Loucy (cell line): ENCODE results near the gene RNASE8.

Experiments used
- H2AFZ ChIP-seq: fragments of 200-600 bp; sonication (generic); 2 replicates; pipeline ENCODE4 v1.6.0; 2016; ENCODE audit warnings: antibody characterized with exemption, mild to moderate bottlenecking, low read length, moderate library complexity
- H3F3A ChIP-seq: fragments of 200-600 bp; 2 replicates; pipeline ENCODE4 v1.6.0; 2016; ENCODE audit warnings: antibody characterized with exemption, low read depth, mild to moderate bottlenecking
- H3K27me3 ChIP-seq: fragments of 200-600 bp; sonication (generic); 2 replicates; pipeline ENCODE4 v1.6.1; 2014; ENCODE audit warnings: low read length, mild to moderate bottlenecking; ENCODE audit not compliant: insufficient read depth, poor library complexity, severe bottlenecking
- H3K36me3 ChIP-seq: fragments of 200-600 bp; sonication (generic); 2 replicates; pipeline ENCODE4 v1.6.1; 2016; ENCODE audit warnings: low read length; ENCODE audit not compliant: insufficient read depth
- H3K4me1 ChIP-seq: fragments of 200-600 bp; sonication (generic); 2 replicates; pipeline ENCODE4 v1.5.1; 2014; ENCODE audit warnings: low read length, mild to moderate bottlenecking; ENCODE audit not compliant: insufficient read depth, poor library complexity, severe bottlenecking
- H3K4me2 ChIP-seq: fragments of 200-600 bp; sonication (generic); 2 replicates; pipeline ENCODE4 v1.6.0; 2014; ENCODE audit warnings: antibody characterized with exemption, low read length, low read depth, mild to moderate bottlenecking; ENCODE audit not compliant: poor library complexity, severe bottlenecking
- H3K4me3 ChIP-seq: fragments of 200-600 bp; sonication (generic); 2 replicates; pipeline ENCODE4 v1.5.1; 2014; ENCODE audit warnings: low read length, mild to moderate bottlenecking, mixed read lengths; ENCODE audit not compliant: poor library complexity, severe bottlenecking
- H3K79me2 ChIP-seq: fragments of 200-600 bp; sonication (generic); 2 replicates; pipeline ENCODE4 v1.6.1; 2014; ENCODE audit warnings: low read length; ENCODE audit not compliant: insufficient read depth
- H3K9ac ChIP-seq: fragments of 200-600 bp; sonication (generic); 2 replicates; pipeline ENCODE4 v1.6.0; 2014; ENCODE audit warnings: mild to moderate bottlenecking, low read depth, low read length, moderate library complexity; ENCODE audit not compliant: poor library complexity, severe bottlenecking
- H3K9me2 ChIP-seq: fragments of 200-600 bp; sonication (generic); replicated peaks from 2 replicates; pipeline ENCODE4 v1.6.1; 2016; ENCODE audit warnings: low read depth, low read length, mixed read lengths
- H3K9me3 ChIP-seq: fragments of 200-600 bp; sonication (generic); 2 replicates; pipeline ENCODE4 v1.6.1; 2014; ENCODE audit warnings: mild to moderate bottlenecking, antibody characterized with exemption, low read length, low read depth; ENCODE audit not compliant: insufficient read depth
- H4K20me1 ChIP-seq: fragments of 200-600 bp; sonication (generic); 2 replicates; pipeline ENCODE4 v1.6.0; 2014; ENCODE audit warnings: antibody characterized with exemption, low read length, mild to moderate bottlenecking; ENCODE audit not compliant: insufficient read depth, poor library complexity, severe bottlenecking
- EZH2phosphoT487 ChIP-seq: fragments of 200-600 bp; IDR thresholded peaks from 2 replicates; pipeline ENCODE4 v1.6.1; 2018; ENCODE audit warnings: antibody characterized with exemption, mild to moderate bottlenecking, moderate library complexity, borderline replicate concordance
- TF ChIP-seq, protein P1 (sequence below): fragments of 200-600 bp; sonication (generic); conservative IDR thresholded peaks from 2 replicates; pipeline ENCODE4 v1.5.1; 2014; ENCODE audit warnings: mild to moderate bottlenecking, antibody characterized with exemption, low read length

Gene RNASE8

DNA sequence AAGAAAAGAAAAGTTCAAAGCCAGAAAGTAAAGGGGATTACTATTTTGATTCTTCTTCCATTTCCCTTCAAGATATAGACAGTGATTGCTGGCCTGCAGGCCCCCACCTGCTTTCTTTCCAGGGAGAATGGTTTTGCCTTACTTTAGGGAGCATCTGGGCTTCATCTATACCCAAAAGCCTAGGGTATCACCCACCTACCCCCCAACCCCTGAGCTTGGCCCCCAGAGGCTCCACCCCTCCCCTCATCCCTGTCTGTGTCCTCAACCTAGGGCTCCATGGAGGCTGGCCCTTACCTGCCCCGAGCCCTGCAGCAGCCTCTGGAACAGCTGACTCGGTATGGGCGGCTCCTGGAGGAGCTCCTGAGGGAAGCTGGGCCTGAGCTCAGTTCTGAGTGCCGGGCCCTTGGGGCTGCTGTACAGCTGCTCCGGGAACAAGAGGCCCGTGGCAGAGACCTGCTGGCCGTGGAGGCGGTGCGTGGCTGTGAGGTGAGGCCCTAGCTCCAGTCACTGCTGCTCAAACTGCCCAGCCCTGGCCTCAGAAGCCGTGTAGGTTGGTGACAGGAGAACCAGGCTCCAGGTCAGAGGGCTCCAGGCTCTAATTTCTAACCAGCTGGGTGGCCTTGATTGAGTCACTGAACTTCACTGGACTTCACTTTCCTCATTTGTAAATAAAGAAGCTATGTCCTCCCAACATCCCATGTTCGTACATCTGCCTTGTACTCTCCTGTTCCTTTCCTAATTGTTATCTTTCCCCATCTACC, 26.1 kb downstream of the RNASE8 start:
- TF ChIP-seq, protein P1, sequence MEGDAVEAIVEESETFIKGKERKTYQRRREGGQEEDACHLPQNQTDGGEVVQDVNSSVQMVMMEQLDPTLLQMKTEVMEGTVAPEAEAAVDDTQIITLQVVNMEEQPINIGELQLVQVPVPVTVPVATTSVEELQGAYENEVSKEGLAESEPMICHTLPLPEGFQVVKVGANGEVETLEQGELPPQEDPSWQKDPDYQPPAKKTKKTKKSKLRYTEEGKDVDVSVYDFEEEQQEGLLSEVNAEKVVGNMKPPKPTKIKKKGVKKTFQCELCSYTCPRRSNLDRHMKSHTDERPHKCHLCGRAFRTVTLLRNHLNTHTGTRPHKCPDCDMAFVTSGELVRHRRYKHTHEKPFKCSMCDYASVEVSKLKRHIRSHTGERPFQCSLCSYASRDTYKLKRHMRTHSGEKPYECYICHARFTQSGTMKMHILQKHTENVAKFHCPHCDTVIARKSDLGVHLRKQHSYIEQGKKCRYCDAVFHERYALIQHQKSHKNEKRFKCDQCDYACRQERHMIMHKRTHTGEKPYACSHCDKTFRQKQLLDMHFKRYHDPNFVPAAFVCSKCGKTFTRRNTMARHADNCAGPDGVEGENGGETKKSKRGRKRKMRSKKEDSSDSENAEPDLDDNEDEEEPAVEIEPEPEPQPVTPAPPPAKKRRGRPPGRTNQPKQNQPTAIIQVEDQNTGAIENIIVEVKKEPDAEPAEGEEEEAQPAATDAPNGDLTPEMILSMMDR, result no peak
- TF ChIP-seq EZH2phosphoT487, result no peak
- Histone ChIP-seq H3K79me2 (no peaks in the 10 kb centered on the region), H3K4me1 (peaks cover 7% of the 10 kb centered on the region), H3K9me3 (no peaks in the 10 kb centered on the region), H3F3A (no peaks in the 10 kb centered on the region), H4K20me1 (peaks cover 3% of the 10 kb centered on the region), H3K9ac (no peak overlapping the region), H3K4me2 (no peak overlapping the region), H3K9me2 (no peaks in the 10 kb centered on the region), H3K36me3 (no peaks in the 10 kb centered on the region), H2AFZ (no peak overlapping the region), H3K27me3 (no peaks in the 10 kb centered on the region), H3K4me3 (no peak overlapping the region)

- H3F3A ChIP-seq, result no peaks in the 10 kb centered on the region
These were observed 26.8 kb downstream of the RNASE8 start for GRCh38 chr14:21084396-21084795.

DNA sequence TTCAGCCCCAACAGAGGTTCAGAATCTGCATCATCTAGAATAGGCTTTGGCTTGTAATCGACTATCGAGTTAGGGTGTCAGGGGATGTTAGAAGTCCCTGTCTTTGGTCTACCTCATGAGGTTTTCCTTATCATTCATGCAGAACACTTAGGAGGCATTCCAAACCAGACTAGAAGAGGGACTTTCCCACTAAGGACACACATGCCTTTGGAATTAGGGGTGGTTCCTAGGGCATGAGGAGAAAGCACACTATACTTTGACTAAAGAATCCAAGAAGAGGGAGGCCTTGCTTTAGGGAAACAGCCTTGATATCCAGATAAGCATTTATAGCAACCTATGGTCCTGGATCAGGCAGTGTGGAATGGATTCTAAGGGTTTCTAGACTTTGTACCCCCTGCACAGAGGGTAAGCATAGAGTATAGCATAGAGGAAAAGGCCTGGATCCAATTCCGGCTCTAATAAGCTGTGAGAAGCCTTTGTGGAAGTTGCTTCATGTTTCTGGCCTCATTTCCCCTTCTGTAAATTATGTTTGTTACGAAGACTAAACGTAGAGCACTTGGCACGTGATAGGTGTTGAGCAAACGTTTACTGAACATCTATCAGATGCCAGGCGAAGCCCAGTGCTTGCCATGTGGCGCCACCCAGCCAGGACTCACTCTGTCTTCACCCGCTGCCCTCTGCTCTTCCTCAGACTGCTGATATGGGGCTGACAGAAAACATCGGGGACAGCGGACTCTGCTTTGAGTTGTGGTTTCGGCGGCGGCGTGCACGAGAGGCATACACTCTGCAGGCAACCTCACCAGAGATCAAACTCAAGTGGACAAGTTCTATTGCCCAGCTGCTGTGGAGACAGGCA, 27.6 kb downstream of the RNASE8 start:
- H3K9ac ChIP-seq, result no peak overlapping the region
- no peaks in the 10 kb centered on the region for H3K79me2 ChIP-seq
- no peaks in the 10 kb centered on the region for H3K9me2 ChIP-seq
- TF ChIP-seq, protein P1, result no peak
- TF ChIP-seq EZH2phosphoT487, result no peak
- peaks cover 3% of the 10 kb centered on the region for H4K20me1 ChIP-seq
- no peak overlapping the region for H3K4me3 ChIP-seq
- H3K4me2 ChIP-seq, result no peak overlapping the region
- H2AFZ ChIP-seq, result no peak overlapping the region
- H3K36me3 ChIP-seq, result no peaks in the 10 kb centered on the region
- H3K4me1 ChIP-seq, result peaks cover 7% of the 10 kb centered on the region
- H3K9me3 ChIP-seq, result no peaks in the 10 kb centered on the region
- no peaks in the 10 kb centered on the region; the same call in 1 of the 2 replicates for H3F3A ChIP-seq
- H3K27me3 ChIP-seq, result no peaks in the 10 kb centered on the region

More at GRCh38 chr14:21084396-21084795, 26.8 kb downstream of the RNASE8 start:
- Histone ChIP-seq H2AFZ (no peak overlapping the region), H3K27me3 (no peaks in the 10 kb centered on the region), H4K20me1 (peaks cover 3% of the 10 kb centered on the region), H3K9me3 (no peaks in the 10 kb centered on the region), H3K79me2 (no peaks in the 10 kb centered on the region), H3K9ac (no peak overlapping the region), H3K4me3 (no peak overlapping the region), H3K4me2 (no peak overlapping the region), H3K36me3 (no peaks in the 10 kb centered on the region), H3K4me1 (peaks cover 7% of the 10 kb centered on the region), H3K9me2 (no peaks in the 10 kb centered on the region)
- TF ChIP-seq, protein P1, result no peak
- no peak for TF ChIP-seq EZH2phosphoT487
